HG03469 (cell line): ENCODE data around the gene CMC2.

ENCODE experiments used
- ATAC-seq: cut with Tn5 transposase; IDR thresholded peaks from one replicate; pipeline ENCODE4 v1.9.1; 2021; ENCODE audit warnings: mild to moderate bottlenecking, moderate library complexity, moderate number of reproducible peaks; ENCODE audit not compliant: unreplicated experiment

Gene CMC2

GRCh38 chr16:81006813-81007695 is at the start of gene CMC2, which contains the start of gene CENPN:
TSS of gene CMC2 (minus strand) at chr16:81006885. CDS start at chr16:80997394, 9,491 bp downstream.
TSS of gene CENPN (plus strand) at chr16:81007214. CDS start at chr16:81011940, 4,726 bp downstream.
- peak; percentile 63 for ATAC-seq

- ATAC-seq = no peak
These were observed 47.1 kb upstream of the CMC2 start for GRCh38 chr16:81053761-81054160.

GRCh38 chr16:81042821-81043220 is 36.1 kb upstream of the CMC2 start:
- no peak for ATAC-seq

- no peak for ATAC-seq
These were observed 35.0 kb upstream of the CMC2 start for GRCh38 chr16:81041696-81042095.

- no peak for ATAC-seq
These were observed 34.2 kb upstream of the CMC2 start for GRCh38 chr16:81040842-81041241.

- no peak for ATAC-seq
These were observed 33.4 kb upstream of the CMC2 start for GRCh38 chr16:81040131-81040530.

GRCh38 chr16:81036751-81037350 is 30.2 kb upstream of the CMC2 start:
- no peak for ATAC-seq

- ATAC-seq = peak; percentile 31
These were observed 29.5 kb upstream of the CMC2 start for GRCh38 chr16:81035975-81036750.

GRCh38 chr16:81035398-81035974 is 28.8 kb upstream of the CMC2 start, which contains the start of gene ATMIN:
TSS of gene ATMIN (plus strand) at chr16:81035842. CDS start at chr16:81035871, 29 bp downstream.
- peak; percentile 67 for ATAC-seq

GRCh38 chr16:81029930-81030604 is 23.4 kb upstream of the CMC2 start:
- no peak for ATAC-seq

GRCh38 chr16:81026429-81026828 is 19.7 kb upstream of the CMC2 start:
- ATAC-seq = no peak

- ATAC-seq = no peak
These were observed 11.8 kb upstream of the CMC2 start for GRCh38 chr16:81018496-81018895.

GRCh38 chr16:81014672-81015071 is 8.0 kb upstream of the CMC2 start:
- ATAC-seq = no peak

- no peak for ATAC-seq
These were observed 6.3 kb upstream of the CMC2 start for GRCh38 chr16:81012974-81013373.

GRCh38 chr16:81008505-81008789 is 1.8 kb upstream of the CMC2 start:
- ATAC-seq = no peak

- peak; percentile 13 for ATAC-seq
These were observed 373 bp downstream of the CMC2 start for GRCh38 chr16:81006211-81006812.

GRCh38 chr16:81005610-81006161 is 999 bp downstream of the CMC2 start:
- no peak for ATAC-seq

GRCh38 chr16:81004646-81005353 is 1.9 kb downstream of the CMC2 start:
- no peak for ATAC-seq
